HAP-1 (cell line): ENCODE measurements around the gene INHBB.
"Not testable (repeated sequence)": the region's sequence is repeated elsewhere in the genome, so short reads cannot be mapped to it uniquely, and the experiment has no call there.

Experiments
- DNase-seq, 2 experiments: peaks; one replicate each; pipeline ENCODE4 v3.0.0-alpha.2; 2016 to 2020; ENCODE audit warnings: low spot score in 2 of 2
- H3K27me3 ChIP-seq: fragments of 250-450 bp; sonication (Bioruptor Pico); 2 replicates; pipeline ENCODE4 v1.5.1; 2020; ENCODE audit warnings: low read depth, mild to moderate bottlenecking, moderate library complexity
- H3K36me3 ChIP-seq: fragments of 250-450 bp; sonication (Bioruptor Pico); replicated peaks from 2 replicates; pipeline ENCODE4 v1.5.1; 2020; ENCODE audit warnings: mild to moderate bottlenecking
- H3K4me1 ChIP-seq: fragments of 250-450 bp; sonication (Bioruptor Pico); 2 replicates; pipeline ENCODE4 v1.5.1; 2020; ENCODE audit warnings: mild to moderate bottlenecking
- H3K4me3 ChIP-seq: fragments of 250-450 bp; sonication (Bioruptor Pico); 2 replicates; pipeline ENCODE4 v1.5.1; 2020; ENCODE audit warnings: mild to moderate bottlenecking, moderate library complexity
- H3K9me3 ChIP-seq: fragments of 250-450 bp; sonication (Bioruptor Pico); 2 replicates; pipeline ENCODE4 v1.5.1; 2020; ENCODE audit warnings: mild to moderate bottlenecking, moderate library complexity
- in situ Hi-C: fragments of 300-500 bp; cut with MboI; formaldehyde crosslinking; loops from 3 replicates; pipeline ENCODE4 v1.14.3; 2020; ENCODE audit warnings: low sequenced_read_pairs, inconsistent platforms, mixed read lengths

INHBB gene

DNA sequence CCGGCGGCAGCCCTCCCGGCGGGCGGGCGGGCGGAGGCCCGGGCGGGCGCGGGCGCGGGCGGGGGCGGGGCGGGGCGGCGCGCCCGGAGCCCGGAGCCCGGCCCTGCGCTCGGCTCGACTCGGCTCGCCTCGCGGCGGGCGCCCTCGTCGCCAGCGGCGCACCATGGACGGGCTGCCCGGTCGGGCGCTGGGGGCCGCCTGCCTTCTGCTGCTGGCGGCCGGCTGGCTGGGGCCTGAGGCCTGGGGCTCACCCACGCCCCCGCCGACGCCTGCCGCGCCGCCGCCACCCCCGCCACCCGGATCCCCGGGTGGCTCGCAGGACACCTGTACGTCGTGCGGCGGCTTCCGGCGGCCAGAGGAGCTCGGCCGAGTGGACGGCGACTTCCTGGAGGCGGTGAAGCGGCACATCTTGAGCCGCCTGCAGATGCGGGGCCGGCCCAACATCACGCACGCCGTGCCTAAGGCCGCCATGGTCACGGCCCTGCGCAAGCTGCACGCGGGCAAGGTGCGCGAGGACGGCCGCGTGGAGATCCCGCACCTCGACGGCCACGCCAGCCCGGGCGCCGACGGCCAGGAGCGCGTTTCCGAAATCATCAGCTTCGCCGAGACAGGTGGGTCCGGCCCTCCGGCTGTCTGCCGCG is at the start of gene INHBB:
TSS of gene INHBB (plus strand) at position 111 of the 641 bp plus-strand sequence. CDS start at position 164, 53 bp downstream.
- H3K4me3 ChIP-seq = peak within 1 kb of the TSS; percentile 30
- peaks cover 24% of the 10 kb centered on the region for H3K27me3 ChIP-seq
- no peak for DNase-seq
- in situ Hi-C loops = loop anchor here (10.0 kb wide), 1 partner anchor 189 kb away; no protein-coding TSS in a partner anchor
- H3K4me1 ChIP-seq = 0 out of 2 replicates have a peak, but pooled peaks cover 2% of the 10 kb centered on the region
- H3K36me3 ChIP-seq = no peaks in the 10 kb centered on the region
- H3K9me3 ChIP-seq = no peaks in the 10 kb centered on the region

DNA sequence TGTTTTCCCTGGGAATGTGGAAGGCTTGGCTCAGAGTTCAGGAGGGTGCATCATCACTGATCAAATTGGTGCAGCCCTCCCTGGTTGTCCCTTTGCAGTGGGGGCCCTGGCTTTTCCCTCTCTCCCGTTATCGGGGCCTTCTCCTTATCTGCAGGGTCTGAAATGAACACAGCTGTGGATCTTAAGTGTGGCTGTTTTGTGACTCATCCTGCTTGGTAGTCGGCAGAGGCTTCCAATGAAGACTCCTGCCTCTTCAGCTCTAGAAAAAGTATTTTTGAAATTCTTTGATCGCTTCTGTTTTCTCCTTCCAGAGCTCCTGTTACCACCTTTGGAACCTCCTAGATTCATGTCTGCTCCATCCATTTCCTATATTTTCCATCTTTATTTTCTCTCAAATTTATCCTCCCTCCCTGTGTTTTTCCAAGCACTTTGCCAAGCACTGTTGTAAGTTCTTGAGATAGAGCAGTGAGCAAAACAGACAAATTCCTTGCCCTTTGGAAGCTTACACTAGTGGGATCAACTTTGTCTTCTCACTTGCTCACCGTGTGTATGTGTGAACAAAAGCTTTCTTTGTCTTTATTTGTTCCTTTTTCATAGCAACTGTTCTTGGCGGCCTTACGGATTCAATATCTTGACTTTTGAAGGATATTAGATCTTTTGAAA is 47.6 kb upstream of the INHBB start:
- Histone ChIP-seq H3K27me3 (no peaks in the 10 kb centered on the region), H3K4me1 (peaks cover 2% of the 10 kb centered on the region; the same call in 1 of the 2 replicates), H3K36me3 (no peaks in the 10 kb centered on the region), H3K4me3 (no peak overlapping the region), H3K9me3 (no peaks in the 10 kb centered on the region)
- no peak for DNase-seq
- in situ Hi-C loops = no loop called here

DNA sequence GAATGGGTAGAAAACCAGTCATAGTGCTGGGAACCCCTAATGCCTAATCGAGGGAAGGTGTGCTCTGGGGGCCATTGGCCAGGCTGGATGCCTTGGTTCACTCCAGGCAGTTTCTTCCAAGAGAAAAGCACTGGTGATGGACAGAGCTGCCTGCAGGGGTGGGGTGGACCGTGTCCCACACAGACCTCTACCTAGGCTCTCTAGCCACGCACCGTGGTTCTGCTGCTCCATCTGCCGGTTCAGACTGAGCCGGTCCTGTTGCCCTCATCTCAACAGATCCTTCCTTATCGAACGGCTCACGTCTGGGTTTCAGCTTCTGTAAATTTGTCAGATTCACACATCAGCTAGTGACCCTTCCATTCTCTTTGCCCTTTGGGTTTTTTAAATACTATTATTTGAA is 46.9 kb upstream of the INHBB start:
- in situ Hi-C loops = no loop called here
- Histone ChIP-seq H3K27me3 (no peaks in the 10 kb centered on the region), H3K9me3 (no peaks in the 10 kb centered on the region), H3K4me1 (no peaks in the 10 kb centered on the region), H3K4me3 (no peak overlapping the region), H3K36me3 (no peaks in the 10 kb centered on the region)
- no peak for DNase-seq

DNA sequence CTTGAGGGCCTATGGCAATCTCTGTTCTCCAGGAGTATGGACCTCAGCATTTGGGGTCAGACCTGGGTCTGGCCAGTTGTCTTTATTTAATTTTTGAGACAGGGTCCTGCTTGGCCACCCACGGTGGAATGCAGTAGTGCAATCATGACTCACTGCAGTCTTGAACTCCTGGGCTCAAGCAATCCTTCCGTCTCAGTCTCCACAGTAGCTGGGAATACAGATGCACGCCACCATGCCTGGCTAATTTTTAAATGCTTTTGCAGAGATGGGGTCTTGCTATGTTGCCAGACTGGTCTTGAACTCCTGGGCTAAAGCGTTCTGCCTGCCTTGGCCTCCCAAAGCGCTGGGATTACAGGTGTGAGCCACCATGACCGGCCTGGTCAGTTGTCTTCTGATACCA is 46.4 kb upstream of the INHBB start:
- no peaks in the 10 kb centered on the region for H3K9me3 ChIP-seq

DNA sequence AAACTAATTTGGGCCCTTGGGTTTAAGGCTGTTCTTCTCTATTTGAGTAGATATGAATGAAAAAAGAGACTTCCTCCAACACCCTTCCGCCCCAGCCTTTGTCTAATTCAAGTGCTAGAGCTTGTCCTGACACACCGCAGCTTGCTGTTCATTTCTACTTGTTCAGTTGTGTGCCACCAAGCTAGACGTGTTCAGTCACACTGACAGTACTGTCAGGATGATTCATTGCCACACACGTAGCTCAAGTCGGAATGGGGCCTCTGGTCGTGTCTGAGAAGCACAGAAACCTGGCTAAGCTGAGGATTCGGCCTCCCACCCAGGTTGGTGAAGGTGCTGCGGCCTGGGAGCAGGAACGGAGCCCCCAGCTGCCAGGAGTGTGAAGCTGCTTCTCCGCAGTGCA is 45.6 kb upstream of the INHBB start:
- no peaks in the 10 kb centered on the region for H3K27me3 ChIP-seq
- H3K36me3 ChIP-seq = no peaks in the 10 kb centered on the region
- H3K4me3 ChIP-seq = no peak overlapping the region
- DNase-seq = no peak
- H3K4me1 ChIP-seq = no peaks in the 10 kb centered on the region
- in situ Hi-C loops = no loop called here
- H3K9me3 ChIP-seq = no peaks in the 10 kb centered on the region

More for the DNA sequence above, 46.4 kb upstream of the INHBB start:
- no peak for DNase-seq
- Histone ChIP-seq H3K4me1 (no peaks in the 10 kb centered on the region), H3K36me3 (no peaks in the 10 kb centered on the region), H3K27me3 (no peaks in the 10 kb centered on the region), H3K4me3 (no peak overlapping the region)
- in situ Hi-C loops = no loop called here

DNA sequence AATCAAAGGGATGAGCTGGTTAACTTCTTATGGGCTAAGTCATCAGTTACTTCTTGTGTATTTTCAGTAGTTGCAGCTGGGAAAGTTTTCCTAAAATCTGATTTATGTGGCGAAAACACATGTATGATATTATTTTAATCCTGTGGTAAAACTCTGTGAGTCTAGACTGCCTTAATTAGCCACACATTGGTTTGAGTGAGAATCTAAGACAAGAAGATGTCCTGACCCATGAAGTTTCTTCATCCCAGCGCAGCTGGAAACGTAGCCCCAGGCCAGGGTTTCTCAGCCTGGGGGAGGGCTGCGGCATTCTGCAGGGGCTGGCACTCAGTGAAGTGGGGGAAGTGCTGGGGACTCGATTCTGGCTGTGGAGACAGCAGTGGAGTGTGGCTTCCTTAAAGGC is 44.7 kb upstream of the INHBB start:
- no peak overlapping the region for H3K4me3 ChIP-seq
- H3K36me3 ChIP-seq = no peaks in the 10 kb centered on the region
- H3K4me1 ChIP-seq = no peaks in the 10 kb centered on the region
- in situ Hi-C loops = no loop called here
- DNase-seq = no peak
- no peaks in the 10 kb centered on the region for H3K9me3 ChIP-seq
- no peaks in the 10 kb centered on the region for H3K27me3 ChIP-seq

DNA sequence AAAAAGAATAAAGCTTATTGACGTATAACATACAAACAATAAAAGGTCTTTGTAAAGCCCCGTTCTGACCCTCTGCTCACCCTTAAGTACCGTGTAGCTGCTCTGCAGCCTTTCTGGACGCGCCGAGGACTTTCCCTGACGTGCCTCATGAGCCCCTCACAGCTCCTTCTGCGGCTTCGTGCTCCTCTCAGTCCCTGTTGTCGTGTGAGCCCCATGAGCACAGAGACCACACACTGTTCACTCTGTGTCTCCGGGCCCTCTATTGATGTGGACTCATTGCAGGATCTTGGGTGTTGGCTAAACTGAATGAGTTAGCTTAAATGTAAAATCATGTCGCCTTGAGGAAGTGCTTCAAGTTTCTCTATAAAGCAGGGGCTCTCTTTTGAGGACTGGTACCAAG is 43.6 kb upstream of the INHBB start:
- H3K4me1 ChIP-seq = no peaks in the 10 kb centered on the region
- H3K36me3 ChIP-seq = no peaks in the 10 kb centered on the region
- H3K4me3 ChIP-seq = no peak overlapping the region
- H3K27me3 ChIP-seq = no peaks in the 10 kb centered on the region
- DNase-seq = no peak
- H3K9me3 ChIP-seq = no peaks in the 10 kb centered on the region
- in situ Hi-C loops = no loop called here

DNA sequence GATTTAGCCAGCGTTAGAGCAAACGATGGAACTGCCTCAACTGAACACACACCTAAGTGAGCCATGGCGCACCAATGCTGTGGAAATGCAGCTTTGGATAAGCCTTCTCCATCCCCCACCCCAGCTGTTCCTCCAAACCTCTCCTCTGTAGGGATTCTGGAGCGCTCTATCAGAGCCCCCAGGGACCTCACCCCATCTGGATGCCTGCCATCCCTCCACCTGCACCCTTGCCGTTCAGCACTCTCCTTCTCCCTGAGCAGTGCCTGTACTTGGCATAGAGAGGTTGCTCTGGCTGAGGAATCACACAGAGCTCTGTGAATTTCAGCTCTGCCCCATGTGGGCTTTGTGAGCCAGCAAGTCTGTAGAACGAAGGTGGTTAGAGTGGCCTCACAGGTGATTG is 42.8 kb upstream of the INHBB start:
- Histone ChIP-seq H3K4me1 (no peaks in the 10 kb centered on the region), H3K9me3 (no peaks in the 10 kb centered on the region), H3K27me3 (no peaks in the 10 kb centered on the region), H3K4me3 (no peak overlapping the region), H3K36me3 (no peaks in the 10 kb centered on the region)
- in situ Hi-C loops = no loop called here
- DNase-seq = no peak

DNA sequence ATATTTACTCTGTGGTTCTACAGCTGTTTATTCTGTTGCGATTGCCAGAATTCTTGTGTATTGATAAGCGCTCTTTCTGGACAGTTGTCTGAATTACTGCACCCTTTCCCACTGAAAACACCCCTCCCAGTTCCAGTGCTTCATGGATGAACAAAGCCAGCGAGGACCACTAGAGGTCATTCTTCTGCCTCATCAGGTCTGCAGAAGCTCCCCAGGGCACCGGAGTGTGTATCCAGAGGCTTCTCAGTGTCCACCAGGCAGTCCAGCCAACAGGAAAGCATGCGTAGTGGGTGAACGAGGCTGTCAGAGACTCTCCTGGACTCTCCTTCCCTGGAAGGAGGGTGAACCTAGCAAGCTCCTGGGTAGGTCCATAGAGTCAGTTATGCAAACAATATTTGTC is 40.6 kb upstream of the INHBB start:
- Histone ChIP-seq H3K9me3 (no peaks in the 10 kb centered on the region), H3K27me3 (no peaks in the 10 kb centered on the region), H3K4me3 (no peak overlapping the region), H3K4me1 (no peaks in the 10 kb centered on the region), H3K36me3 (no peaks in the 10 kb centered on the region)
- in situ Hi-C loops = no loop called here
- DNase-seq = peak in 1 of 2 experiments; percentile 29

DNA sequence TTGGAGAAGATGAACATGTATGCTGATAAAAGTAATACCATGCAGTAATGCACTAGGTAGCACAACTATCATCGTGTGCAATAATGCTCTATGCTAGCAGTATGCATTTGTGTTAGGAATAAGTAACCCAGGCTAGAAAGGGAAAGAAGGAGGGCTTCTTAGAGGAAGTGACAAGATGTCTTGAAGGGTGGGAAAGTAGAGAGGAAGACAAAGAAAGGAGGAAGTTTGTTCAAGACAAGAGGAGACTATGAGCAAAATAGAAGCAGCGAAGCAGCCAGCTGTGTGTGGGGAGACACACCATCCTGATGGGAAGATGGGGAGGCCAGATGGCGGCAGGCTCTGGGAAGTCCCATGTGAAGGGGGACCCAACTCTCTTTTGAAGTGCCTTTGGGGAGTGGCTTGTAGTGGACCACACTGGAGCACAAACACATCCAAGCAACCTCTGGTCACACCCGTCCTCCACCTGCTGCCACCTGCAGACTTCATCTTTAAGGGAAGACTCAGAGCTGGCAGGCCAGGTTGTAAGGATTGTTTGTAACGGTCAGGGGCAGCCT is 39.9 kb upstream of the INHBB start:
- no peak overlapping the region for H3K4me3 ChIP-seq
- no peak for DNase-seq
- H3K36me3 ChIP-seq = no peaks in the 10 kb centered on the region
- H3K4me1 ChIP-seq = no peaks in the 10 kb centered on the region; the same call in 1 of the 2 replicates
- no peaks in the 10 kb centered on the region for H3K9me3 ChIP-seq
- in situ Hi-C loops = no loop called here
- no peaks in the 10 kb centered on the region for H3K27me3 ChIP-seq

DNA sequence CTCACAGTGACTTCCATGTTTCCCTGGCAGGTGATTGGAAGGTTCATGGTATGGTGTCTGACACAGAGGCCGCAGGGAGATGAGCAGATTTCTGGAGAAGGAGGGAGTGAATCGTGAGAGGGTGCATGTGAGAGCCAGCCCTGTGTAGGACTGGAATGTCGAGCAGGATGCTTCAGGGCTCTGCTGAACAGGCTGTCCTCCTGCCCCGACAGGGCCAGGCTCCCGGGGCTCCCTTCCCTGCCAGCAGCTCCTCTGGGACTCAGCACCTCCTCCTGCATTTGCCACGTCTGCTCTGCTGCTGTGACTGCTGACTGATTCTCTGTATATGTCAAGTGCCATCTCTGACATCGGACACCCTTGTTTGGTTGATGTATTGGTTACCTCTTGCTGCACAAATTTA is 38.5 kb upstream of the INHBB start:
- Histone ChIP-seq H3K27me3 (no peaks in the 10 kb centered on the region), H3K9me3 (no peaks in the 10 kb centered on the region), H3K4me3 (no peak overlapping the region), H3K36me3 (no peaks in the 10 kb centered on the region), H3K4me1 (peaks cover 1% of the 10 kb centered on the region)
- no peak for DNase-seq
- in situ Hi-C loops = no loop called here

DNA sequence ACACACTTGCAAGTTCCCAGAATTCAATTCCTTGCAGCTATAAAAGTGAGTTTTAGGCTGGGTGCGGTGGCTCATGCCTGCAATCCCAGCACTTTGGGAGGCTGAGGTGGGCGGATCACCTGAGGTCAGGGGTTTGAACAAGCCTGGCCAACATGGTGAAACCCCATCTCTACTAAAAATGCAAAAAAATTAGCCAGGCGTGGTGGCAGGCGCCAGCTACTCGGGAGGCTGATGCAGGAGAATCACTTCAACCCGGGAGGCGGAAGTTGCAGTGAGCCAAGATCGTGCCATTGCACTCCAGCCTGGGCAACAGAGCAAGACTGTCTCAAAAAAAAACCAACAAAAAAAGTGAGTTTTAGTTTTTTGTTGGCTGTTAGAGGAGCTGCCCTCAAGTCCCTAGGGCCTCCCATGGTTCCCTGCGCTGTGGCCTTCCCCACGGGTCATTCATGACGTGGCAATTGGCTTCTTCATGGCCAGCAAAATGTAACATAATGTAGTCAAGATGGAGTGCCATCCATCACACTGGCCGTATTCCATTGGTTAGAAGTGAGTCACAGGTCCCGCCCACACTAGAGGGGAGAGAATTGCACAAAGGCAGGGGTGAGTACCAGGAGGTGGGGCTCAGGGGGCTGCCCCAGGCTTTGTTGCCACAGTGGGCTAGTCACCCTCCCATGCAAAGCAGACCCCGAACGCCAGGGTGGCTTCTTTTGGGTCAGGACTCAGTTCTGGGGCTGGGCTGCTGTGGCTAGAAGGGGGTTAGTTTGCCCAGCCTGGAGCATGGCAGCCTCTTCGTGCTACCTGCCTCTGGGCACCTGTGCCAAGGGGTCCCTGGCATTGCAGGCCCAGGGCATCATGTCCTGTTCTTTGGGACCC is 37.7 kb upstream of the INHBB start:
- in situ Hi-C loops = no loop called here
- H3K4me3 ChIP-seq = no peak overlapping the region
- no peaks in the 10 kb centered on the region for H3K9me3 ChIP-seq
- peaks cover 6% of the 10 kb centered on the region for H3K4me1 ChIP-seq
- H3K36me3 ChIP-seq = no peaks in the 10 kb centered on the region
- H3K27me3 ChIP-seq = no peaks in the 10 kb centered on the region
- DNase-seq = no peak

DNA sequence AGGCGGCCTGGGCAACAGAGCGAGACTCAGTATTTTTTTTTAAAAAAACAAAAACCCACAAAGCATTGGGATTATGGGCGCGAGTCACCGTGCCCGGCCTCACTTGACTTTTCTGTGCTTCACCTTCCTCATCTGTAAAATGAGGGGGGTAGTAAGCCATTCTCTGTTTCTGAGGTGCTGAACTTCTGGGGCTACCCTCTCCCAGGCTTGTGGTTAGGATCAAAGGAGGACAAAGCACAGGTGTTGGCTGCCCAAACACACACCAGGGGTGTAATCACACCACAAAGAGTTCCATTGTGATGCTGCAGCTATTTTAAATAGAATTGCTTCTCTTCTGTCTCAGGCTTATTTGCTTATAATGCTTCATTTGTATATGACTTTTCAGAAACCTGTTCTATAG is 35.8 kb upstream of the INHBB start:
- H3K4me1 ChIP-seq = peaks cover 6% of the 10 kb centered on the region
- no peaks in the 10 kb centered on the region for H3K36me3 ChIP-seq
- no peak overlapping the region for H3K4me3 ChIP-seq
- in situ Hi-C loops = no loop called here
- DNase-seq = no peak
- H3K27me3 ChIP-seq = no peaks in the 10 kb centered on the region
- no peaks in the 10 kb centered on the region for H3K9me3 ChIP-seq

DNA sequence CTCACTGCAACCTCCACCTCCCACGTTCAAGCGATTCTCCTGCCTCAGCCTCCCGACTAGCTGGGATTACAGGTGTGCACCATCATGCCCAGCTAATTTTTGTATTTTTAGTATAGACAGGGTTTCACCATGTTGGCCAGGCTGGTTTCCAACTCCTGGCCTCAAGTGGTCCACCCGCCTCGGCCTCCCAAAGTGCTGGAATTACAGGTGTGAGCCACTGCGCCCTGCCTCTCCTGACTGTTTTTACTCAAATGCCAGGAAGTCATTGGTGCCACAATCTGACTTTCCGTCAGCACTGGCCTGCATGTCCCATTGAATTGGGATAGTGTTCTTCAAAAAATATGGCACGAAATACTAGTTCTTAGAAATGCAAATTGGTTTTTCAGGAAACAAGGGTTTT is 35.1 kb upstream of the INHBB start:
- H3K4me3 ChIP-seq, H3K4me1 ChIP-seq, H3K27me3 ChIP-seq, in situ Hi-C loops, DNase-seq, H3K36me3 ChIP-seq, H3K9me3 ChIP-seq: not testable (repeated sequence)
